Kidney glomerular epithelial cell (primary cell): ENCODE measurements around the gene TEDDM1.
"Not testable (repeated sequence)": the region's sequence is repeated elsewhere in the genome, so short reads cannot be mapped to it uniquely, and the experiment has no call there.

Experiments
- DNase-seq: peaks from one replicate; lab custom pipeline; 2025; lab: John Stamatoyannopoulos, UW

TEDDM1 gene

GRCh38 chr1:182380199-182380598 lies 20.3 kb downstream of the TEDDM1 start:
- DNase-seq, result no peak

GRCh38 chr1:182379781-182380180 lies 20.7 kb downstream of the TEDDM1 start:
- not testable (repeated sequence) for DNase-seq

GRCh38 chr1:182376936-182377574 lies 23.4 kb downstream of the TEDDM1 start:
- DNase-seq, result no peak

DNA sequence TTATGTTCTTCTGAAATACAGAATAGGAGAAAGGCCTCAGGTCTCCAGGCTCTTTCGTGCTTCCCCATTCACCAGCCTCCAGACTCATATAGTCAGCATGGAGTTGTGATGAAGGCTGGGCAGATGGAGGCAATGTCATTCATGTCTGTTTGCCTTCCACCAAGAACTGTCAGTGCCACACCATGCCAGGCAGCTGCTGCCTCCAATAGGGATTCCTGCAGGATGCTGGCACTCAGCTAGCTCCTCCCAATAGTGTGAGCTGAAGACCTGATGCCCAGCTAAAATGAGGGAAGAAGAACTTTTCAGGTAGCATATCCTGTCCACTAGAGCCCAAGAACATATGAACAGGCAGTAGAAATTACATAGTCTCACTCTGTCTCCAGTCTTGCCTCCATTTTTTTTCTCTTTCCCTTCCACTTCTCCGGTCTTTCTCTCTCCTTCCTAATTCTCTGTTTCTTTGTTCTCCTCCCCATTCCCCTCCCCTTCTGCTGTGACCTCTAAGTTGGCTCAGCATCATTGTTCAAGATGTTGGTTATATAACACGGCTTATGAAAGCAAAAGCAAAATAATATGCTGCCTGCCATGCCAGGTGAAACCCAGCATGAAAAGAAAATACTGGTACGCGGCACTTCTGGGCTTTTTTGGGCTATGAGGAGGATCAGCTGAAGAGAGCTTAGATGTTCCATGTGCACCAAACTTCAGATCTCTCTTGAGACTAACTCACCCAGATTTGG lies 26.2 kb downstream of the TEDDM1 start:
- DNase-seq, result no peak

GRCh38 chr1:182370532-182370931 lies 29.9 kb downstream of the TEDDM1 start:
- DNase-seq, result no peak

DNA sequence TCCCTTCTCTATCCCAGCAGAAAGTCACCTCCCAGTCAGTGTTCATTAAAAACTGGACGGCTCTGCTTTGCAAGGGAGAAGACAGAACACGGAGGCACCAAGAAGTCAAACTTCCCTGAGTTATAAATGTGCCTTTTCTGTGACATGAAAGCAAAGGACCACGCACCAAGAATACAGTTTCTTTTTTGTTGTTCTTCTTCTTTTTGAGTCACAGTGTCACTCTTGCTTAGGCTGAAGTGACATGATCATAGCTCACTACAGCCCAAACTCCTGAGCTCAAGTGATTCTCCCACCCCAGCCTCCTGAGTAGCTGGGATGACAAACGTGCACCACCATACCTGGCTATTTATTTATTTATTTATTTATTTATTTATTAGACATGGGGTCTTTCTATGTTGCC lies 31.6 kb downstream of the TEDDM1 start:
- DNase-seq, result no peak

DNA sequence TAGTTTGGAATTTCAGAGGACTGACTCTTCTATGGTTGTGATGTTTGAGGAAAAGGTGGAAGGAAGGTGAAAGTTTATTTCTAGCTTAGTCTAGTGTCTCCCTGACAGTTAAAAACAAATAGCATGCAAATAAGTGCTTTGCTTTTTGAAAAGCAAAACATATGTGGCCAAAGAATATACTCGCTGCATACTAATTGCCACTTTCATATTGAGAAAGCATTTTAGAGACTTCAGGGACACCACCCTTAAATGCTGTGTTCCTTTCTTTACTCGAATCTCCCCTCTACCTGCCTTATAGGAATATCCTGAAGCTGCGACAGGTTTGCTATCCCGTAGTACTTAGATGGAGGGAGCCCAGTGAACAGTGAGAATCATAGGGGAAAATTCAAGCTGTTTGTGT lies 32.1 kb downstream of the TEDDM1 start:
- no peak for DNase-seq

GRCh38 chr1:182367926-182368325 lies 32.5 kb downstream of the TEDDM1 start:
- no peak for DNase-seq

GRCh38 chr1:182366596-182366995 lies 33.9 kb downstream of the TEDDM1 start:
- no peak for DNase-seq

DNA sequence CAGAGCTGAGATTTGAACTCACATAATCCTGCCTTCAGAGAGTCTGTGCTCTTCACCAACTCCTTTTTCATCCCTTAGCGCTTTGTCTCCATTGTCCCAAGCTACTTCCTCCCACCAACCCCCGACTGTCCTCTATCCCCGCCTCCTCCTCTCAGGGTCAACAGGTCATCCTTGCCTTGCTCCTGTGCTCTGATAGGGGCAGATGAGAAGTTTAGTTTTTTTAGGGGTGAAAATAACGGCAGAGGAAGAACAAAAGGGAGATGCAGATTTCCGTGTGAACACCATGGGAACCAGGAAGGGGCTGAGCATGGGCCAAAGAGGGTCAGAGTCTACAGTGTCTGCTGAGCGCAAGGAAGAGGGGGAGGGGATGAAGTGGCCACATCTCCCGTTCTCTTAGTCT lies 40.8 kb downstream of the TEDDM1 start:
- no peak for DNase-seq

GRCh38 chr1:182357913-182358312 lies 42.6 kb downstream of the TEDDM1 start:
- no peak for DNase-seq

GRCh38 chr1:182357171-182357570 lies 43.3 kb downstream of the TEDDM1 start:
- DNase-seq, result no peak

- no peak for DNase-seq
Observed at GRCh38 chr1:182355723-182356098, 44.8 kb downstream of the TEDDM1 start.

GRCh38 chr1:182351790-182352364 lies 48.6 kb downstream of the TEDDM1 start:
- DNase-seq, result no peak

GRCh38 chr1:182350839-182351238 lies 49.6 kb downstream of the TEDDM1 start:
- DNase-seq, result no peak

- DNase-seq, result peak; percentile 11
Observed at GRCh38 chr1:182348961-182349747, 51.3 kb downstream of the TEDDM1 start.
